TTC549 (cell line): Measurements from ENCODE around the gene CADPS.

ENCODE experiments used
- FAIRE-seq: peaks from 2 replicates; lab custom pipeline; 2012; peaks lifted over from hg19 to GRCh38; lab: Jason Lieb, UNC

The CADPS gene

DNA sequence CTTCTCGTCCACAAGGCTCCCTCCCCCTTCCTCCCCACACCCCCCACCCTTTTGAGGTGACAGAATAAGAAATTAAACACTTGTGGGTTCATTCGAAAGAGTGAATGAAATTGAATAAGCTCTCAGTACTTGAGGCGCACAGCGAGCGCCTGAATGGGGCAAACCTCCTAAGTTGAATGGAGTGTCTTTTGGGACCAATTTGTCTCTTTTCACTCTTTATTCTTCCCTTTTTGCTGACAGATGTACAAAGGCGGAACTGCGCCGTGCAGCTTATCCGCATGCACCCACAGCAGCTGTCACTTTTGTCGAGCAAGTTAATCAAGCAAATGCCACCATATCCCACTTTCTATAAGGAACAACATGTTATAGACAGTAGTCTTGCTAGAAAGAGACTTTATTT lies 454.0 kb downstream of the CADPS start:
- no peak for FAIRE-seq

DNA sequence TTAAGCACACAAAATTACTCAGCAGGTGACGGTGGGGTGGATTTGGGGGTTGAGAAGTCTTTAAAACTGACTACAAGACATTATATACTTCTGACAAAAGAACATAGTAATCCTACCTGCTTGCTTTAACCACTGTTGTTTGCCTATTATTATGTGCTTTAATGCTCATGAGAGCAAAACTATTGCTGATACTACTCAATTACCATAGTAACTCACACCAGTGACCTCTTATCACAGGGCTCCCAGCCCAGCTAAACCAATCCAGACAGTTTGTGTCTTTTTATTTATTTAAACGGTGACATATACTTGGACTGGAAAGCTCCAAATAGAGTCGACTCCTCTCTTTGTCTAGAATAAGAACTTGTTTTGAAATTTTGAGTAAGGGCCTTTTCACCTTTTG lies 459.1 kb downstream of the CADPS start:
- FAIRE-seq: no peak

- no peak for FAIRE-seq
These were observed 459.9 kb downstream of the CADPS start for GRCh38 chr3:62415312-62415801.

DNA sequence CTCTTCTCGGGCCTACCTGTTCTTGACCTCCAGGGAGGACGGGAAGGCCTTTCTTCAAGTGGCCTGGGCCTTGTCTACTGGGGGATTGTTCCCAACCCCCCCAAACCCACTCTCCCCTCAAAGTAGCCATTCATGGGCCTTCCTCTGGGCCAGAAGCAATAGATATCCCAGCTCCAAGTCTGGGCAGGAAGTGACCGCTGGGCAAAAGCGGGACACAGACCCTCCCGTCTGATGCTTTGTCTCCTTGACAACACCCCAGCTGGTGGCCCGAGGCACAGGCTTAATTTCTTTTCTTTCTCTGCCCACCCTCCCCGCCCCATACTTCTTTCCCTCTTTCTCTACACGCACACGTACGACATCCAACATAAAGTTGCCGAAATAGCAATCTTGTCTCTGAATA lies 460.4 kb downstream of the CADPS start:
- FAIRE-seq: no peak

DNA sequence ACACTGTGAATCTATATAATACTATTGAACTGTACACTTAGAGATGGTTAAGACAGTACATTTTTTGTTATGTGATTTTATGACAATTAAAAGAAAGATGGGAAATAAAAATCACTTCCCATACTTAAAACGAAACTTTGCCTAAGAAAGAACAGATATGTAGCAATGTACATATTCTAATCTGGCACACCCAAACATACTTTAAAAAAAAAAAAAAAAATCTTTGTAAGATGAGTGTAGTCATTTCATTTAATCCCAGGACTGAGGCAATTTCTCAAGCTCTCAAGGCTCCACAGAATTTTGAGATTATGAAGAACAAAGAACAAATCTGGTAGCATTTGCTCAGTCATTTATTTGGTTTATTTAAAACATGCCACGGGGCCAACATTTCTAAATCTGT lies 461.5 kb downstream of the CADPS start:
- FAIRE-seq: no peak

DNA sequence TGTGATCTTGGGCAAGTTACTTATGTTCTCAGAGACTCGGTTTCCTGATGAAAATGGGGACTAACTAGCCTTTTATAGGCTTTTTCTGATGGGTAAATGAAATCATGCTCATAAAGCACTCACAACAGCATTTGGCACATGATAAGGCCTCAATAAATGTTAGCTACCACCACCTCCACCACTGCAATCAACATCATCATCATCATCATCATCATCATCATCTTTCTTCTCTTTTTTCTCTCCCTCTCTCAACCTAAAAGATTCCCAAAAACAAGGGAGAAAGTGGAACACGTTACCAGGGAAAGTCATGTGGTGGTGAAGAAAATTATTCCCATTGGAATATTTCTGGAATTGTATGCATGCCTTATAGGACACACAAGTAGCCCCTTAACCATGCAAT lies 468.3 kb downstream of the CADPS start:
- no peak for FAIRE-seq

DNA sequence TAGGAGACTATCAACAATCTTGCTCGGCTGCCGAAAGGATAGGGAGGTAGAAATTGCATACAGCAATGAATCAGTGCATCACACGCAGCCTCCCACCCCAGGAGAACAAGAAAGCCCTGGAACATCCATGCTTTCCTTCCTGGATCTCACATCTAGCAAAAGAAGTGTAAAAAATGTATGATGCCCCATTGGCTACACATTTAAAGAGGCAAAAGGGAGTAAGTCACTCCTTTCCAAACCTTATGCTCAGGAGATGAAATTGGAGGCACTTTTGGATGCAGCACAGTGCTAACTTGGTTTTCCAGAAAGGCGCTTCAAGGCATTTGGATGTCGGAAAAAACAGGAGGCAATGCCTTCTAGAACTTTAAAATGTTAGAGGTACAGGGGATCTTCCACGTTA lies 469.6 kb downstream of the CADPS start:
- no peak for FAIRE-seq

DNA sequence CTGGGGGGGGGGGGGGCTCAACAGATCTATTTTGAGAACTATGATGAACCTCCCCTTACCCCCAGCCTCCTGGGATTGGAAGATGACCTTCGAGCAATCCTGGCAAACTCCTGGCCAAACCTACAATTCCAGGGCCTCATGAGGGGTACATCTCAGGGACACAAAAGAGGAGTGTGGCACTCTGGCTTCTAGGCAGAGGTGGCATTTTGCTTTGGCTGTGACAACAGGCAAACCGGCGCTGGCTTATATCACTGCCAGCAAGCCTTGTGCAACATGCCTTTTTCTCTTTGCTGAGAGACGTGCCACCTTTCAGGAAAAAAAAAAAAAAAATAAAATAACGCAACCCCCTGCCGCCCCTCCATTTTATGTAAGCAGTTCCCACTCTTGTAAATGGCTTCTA lies 470.1 kb downstream of the CADPS start:
- no peak for FAIRE-seq

- FAIRE-seq: no peak
These were observed 470.9 kb downstream of the CADPS start for GRCh38 chr3:62404321-62404720.

DNA sequence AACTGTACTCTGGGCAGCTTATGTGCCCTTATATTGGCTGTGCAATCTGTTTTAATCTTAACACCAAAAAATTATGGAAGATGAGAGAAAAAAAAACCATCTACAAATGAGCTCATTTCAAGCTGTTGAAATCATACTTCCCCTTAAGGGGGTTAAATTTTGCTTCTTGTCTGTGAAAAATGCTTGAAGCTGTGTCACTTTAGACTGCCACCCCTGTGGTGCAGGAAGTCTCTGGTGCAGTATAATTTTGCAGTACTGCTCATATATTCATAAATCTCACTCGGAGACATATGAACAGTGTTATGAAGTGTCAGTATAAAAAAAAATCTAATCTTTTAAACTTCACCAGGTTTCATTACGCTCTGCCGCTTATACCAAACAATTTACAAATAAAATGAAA lies 471.5 kb downstream of the CADPS start:
- no peak for FAIRE-seq

DNA sequence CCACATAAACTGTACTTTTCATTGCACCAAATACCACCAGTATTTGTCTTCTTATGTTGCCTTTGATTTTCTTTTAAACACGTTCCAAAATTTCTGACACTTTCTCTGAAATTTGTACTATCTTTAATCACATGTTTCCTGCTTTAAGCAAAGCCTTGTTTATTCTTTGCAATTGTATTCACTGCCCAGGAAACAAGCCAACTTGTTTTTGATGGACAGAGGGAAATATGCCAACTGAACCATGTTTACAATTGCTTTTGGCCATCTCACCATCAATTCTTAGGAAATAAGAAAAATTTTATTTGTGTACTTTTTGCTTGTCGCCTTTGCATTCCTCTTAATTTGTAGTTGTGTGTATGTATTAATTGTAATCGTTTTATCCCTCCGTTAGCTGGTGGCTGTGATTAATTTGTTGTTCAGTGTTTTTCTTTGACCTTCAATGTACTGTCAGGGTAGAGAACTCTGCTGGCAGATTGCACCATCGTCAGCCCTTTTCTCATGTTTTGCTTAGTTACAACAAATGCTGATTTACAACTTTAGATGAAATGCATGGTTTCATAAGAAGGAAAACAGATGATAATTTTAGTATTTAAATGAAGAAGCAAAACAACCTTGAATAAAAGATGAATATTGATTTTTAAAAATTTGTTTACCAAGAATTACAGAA lies 482.5 kb downstream of the CADPS start:
- no peak for FAIRE-seq

DNA sequence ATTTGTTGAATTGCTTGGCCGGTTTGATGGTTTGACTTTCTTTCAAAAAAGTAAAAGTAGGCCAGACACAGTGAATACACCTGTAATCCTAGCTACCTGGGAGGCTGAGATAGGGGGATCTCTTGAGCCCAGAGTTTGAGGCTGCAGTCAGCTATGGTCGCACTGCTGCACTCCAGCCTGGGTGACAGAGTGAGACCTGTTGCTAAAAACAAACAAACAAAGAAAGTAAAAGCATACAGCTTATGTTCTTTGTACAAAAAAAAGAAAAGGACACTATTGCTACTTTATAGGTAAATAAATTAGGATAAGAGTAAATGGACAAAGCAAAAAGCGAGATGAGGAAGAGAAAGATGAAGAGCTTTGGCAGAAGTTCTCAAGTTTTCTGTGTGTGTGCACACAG lies 488.0 kb downstream of the CADPS start:
- FAIRE-seq: no peak

DNA sequence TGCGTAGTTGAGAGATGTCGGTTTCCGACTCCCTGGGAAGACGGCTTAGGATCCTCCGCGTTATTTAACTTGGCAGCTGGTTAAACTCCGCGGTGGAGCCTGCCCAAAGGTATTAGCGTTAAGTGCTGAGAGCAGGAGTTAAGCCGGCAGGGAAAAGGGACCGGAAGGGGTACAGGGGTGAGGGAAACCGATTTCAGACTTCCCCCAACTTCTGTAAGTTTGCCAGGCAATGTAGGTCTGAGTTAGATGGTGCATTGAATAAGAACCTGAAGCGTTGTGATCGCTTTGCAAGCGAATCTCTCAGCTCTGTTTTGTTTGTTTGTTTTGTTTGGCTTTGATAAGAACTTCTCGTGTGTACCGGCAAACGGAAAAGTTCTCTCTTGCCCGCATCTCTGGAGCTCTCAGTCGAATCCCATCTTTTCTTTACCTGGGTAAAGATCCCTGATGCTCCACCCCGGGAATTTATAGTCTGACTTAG lies 495.9 kb downstream of the CADPS start:
- no peak for FAIRE-seq

DNA sequence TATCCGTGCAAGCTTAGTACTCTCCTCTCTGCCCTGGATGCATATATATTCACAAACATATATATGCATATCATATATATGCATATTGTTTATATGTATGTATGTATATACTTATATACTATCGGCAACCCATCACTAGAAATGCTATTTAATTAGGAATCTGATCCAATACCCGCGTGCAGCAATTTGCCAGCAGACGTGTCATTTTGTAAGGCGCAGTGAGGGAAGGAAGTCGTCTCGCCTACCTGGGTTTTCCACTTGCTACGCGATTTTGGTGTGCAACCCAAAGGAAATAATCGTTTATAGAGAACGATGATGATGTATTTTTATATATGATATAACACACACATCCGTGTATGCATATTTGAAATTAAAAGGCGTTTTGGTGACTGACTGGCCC lies 496.3 kb downstream of the CADPS start:
- FAIRE-seq: no peak

- FAIRE-seq: no peak
These were observed 496.9 kb downstream of the CADPS start for GRCh38 chr3:62378311-62378789.

- no peak for FAIRE-seq
These were observed 498.0 kb downstream of the CADPS start for GRCh38 chr3:62376906-62377877.

- FAIRE-seq: no peak
These were observed 498.8 kb downstream of the CADPS start for GRCh38 chr3:62376454-62376720.

- FAIRE-seq: no peak
These were observed 499.4 kb downstream of the CADPS start for GRCh38 chr3:62375655-62376453.

- FAIRE-seq: no peak
These were observed 500.6 kb downstream of the CADPS start for GRCh38 chr3:62374341-62375218.

GRCh38 chr3:62373714-62374333 lies 501.4 kb downstream of the CADPS start:
- no peak for FAIRE-seq

DNA sequence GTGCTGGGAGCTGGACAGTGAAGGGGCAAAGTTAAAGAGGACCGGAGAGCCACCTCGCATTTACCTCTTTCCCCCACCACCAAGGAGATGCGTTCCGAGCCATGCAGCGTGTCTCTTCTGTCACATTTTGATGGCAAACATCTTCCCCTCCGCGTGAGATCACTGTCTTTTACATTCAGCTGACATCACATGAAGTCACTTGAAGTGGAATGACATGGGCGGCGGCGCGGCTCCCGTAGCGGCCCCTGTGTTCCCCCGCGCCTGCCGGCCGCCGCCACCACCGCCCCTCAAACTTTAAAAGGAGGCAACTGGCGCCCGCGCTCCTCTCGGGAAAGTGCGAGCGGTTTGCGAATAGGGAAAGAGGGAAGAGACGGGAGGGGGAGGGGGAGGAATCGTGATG lies 502.0 kb downstream of the CADPS start, which contains the start of gene FEZF2:
Gene FEZF2, minus strand, starts transcription at position 336 of the 400 bp plus-strand sequence. CDS start 682 bp downstream, outside the sequence.
- no peak for FAIRE-seq
